Heart left ventricle (tissue), 16 donors: Measurements from ENCODE around the gene ACADVL. TPM values are rescaled to one million over a fixed set of nuclear protein-coding genes. Genes with fewer than 3 reads are reported as not detected.
A peak's percentile ranks its signal among the peaks of the same experiment; 100 is the strongest.
"Not testable (repeated sequence)": the region's sequence is repeated elsewhere in the genome, so short reads cannot be mapped to it uniquely, and the experiment has no call there.

Experiments
- ATAC-seq, 4 donors: fragments of 200-7000 bp; cut with Tn5 transposase; one replicate each; pipeline ENCODE4 v1.9.1; 2020 to 2022; ENCODE audit warnings: moderate library complexity in 4 of 4, mild to moderate bottlenecking in 3 of 4, moderate number of reproducible peaks in 1 of 4
- DNase-seq, 5 donors: peaks; one replicate each; pipeline ENCODE4 v3.0.0-alpha.2; 2020
- H3K27ac ChIP-seq, 12 donors: fragments of 200-600 bp; sonication (generic) in 4 of 12; one replicate each; pipeline versions ENCODE4 v1.5.0 to v1.8.0; 2016 to 2022; ENCODE audit warnings: mild to moderate bottlenecking in 2 of 12
- H3K27me3 ChIP-seq, 9 donors: fragments of 200-600 bp; sonication (generic) in 2 of 9; one replicate each; pipeline versions ENCODE4 v1.5.1 to v1.8.0; 2016 to 2022; ENCODE audit warnings: mild to moderate bottlenecking in 3 of 9
- H3K36me3 ChIP-seq, 9 donors: fragments of 200-600 bp; sonication (generic) in 2 of 9; one replicate each; pipeline versions ENCODE4 v1.5.0 to v1.8.0; 2018 to 2022; ENCODE audit warnings: mild to moderate bottlenecking in 2 of 9
- H3K4me1 ChIP-seq, 12 donors: fragments of 200-600 bp; sonication (generic) in 4 of 12; one replicate each; pipeline versions ENCODE4 v1.5.0 to v1.8.0; 2016 to 2022; ENCODE audit warnings: mild to moderate bottlenecking in 3 of 12
- H3K4me3 ChIP-seq, 12 donors: fragments of 200-600 bp; sonication (generic) in 4 of 12; one replicate each; pipeline versions ENCODE4 v1.5.0 to v1.8.0; 2017 to 2022; ENCODE audit warnings: mild to moderate bottlenecking in 9 of 12, moderate library complexity in 4 of 12
- H3K9me3 ChIP-seq, 12 donors: fragments of 200-600 bp; sonication (generic) in 4 of 12; one replicate each; pipeline versions ENCODE4 v1.5.0 to v1.8.0; 2016 to 2022; ENCODE audit warnings: mild to moderate bottlenecking in 1 of 12
- CTCF ChIP-seq, 12 donors: fragments of 200-600 bp; sonication (generic) in 4 of 12; IDR thresholded peaks; one replicate each; pipeline versions ENCODE4 v1.5.0 to v1.8.0; 2018 to 2022; ENCODE audit warnings: antibody characterized with exemption in 12 of 12, mild to moderate bottlenecking in 5 of 12
- POLR2A ChIP-seq, 2 donors: fragments of 450-650 bp; IDR thresholded peaks; one replicate each; pipeline ENCODE4 v1.6.1; 2017; ENCODE audit warnings: antibody characterized with exemption in 2 of 2, mild to moderate bottlenecking in 2 of 2, moderate library complexity in 2 of 2
- WGBS, 4 donors: extraction: QIAGEN DNeasy Blood & Tissue Kit in 2 of 4; methylation state at CpG; one replicate each; pipeline versions ENCODE4 v1.1.5 to v1.1.7; 2013 to 2018; 5-methylcytosine and 5-hydroxymethylcytosine counted together
- intact Hi-C, 10 donors: fragments of 100-400 bp; cut with DNase I; formaldehyde crosslinking; loops; one replicate each; pipeline versions ENCODE4 v1.11.1 to v1.14.2; 2022
- polyA plus RNA-seq, 2 donors: library from polyadenylated mRNA; stranded (reverse); fragments of 200-250 nt; gene quantifications; one replicate each; pipeline ENCODE4 v1.2.3, GENCODE V29; 2013
- total RNA-seq, 9 donors: library from RNA; depleted of rRNA in 2 of 9; stranded (reverse); fragments of >200 nt in 2 of 9; fragmentation: NEBNext Ultra II Directional in 3 of 9; extraction: Animal tissue kit (Norgen Biotek cat#: 25700) in 3 of 9; gene quantifications; one replicate each; pipeline versions ENCODE4 v1.1.0 to v1.2.4, GENCODE V29; 2016 to 2023
- donor health status: ischemic (EF 13 %, LVEDD 7.1; RV severe dilation, severe dysfunction).
- donor health status: healthy with polysubstance abuse.
- donor health status: DM: no; HTN: yes; CAD: no.
- donor health status: DM: no; HTN: no; CAD: no.
- donor health status: ischemic (EF 25% LVEDD 6.9; RV normal size, moderate dysfunction).
- donor health status: ischemic (EF 25% LVEDD 5.7; RV mildly dilated, moderate dysfunction).
- donor health status: healthy.
- donor health status: DM: yes; HTN: yes; CAD: no.
- donor health status: ischemic (EF 35%, LVEDD 5.7; RV mildly dilated, moderate dysfunction).
- donor health status: nonischemic (EF 11% LVEDD 7.7; RV severe dilation, severe dysfunction).
- donor health status: DM: yes; HTN: yes; CAD: no.
- donor health status: PGD.
- donor health status: ischemic (EF 29% LVEDD 5.4; RV normal size, mild dysfunction).
- donor health status: nonischemic (EF 23%, LVEDD 6.1; RV moderate dilation, normal function).

Gene ACADVL
- total and polyA plus RNA-seq, 11 donors = 601 to 2,758 (median 1,385) TPM

DNA sequence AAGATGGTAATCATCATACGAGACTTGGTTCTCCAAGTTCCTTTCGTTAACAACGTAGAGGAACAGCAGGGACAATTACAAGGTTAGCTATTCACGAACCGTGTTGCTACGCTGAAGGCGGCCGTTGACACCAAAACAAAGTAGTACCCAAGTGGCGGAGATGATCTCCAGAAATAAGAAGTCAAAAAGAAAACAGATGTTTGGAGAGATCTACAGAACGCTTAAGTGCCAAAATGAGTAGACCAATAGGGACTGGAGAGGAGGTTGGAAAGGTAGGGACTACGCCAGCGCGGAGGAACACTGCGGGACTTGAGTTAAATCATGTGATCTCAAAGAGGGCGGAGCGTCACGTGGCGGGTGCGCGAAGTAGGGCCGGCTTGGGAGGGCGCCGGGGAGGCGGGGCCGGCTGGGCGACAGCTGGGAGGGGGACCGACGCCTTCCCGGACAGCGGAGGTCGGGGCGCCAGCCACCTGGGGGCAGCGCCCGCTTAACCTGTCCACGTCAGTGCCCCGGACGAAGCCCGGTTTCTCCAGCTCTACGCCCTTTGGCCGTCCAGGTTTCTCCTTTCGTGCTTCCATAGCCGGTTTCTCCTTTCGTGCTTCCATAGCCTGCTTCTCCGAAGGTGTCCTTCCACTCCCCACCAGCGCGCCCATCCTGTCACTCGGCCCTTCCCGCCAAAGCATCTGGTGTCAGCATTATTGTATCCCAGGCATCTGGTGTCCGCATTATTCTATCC lies 23.1 kb downstream of the ACADVL start:
- ATAC-seq (peak; percentile 45 to 62 (median 57)), DNase-seq (peak; percentile 97 to 98 (median 97))
- intact Hi-C loops = loop anchor here in 3 of 10 donors (1.0 to 10.0 kb wide), 3 partner anchors 241 to 602 kb away; partner anchors contain the start of genes CD68 (in 1 of the 3) and POLR2A (in 1 of the 3)
- TF ChIP-seq CTCF (IDR thresholded peaks at IDR 0.05) (peak in 3 of 12 donors; percentile 23 to 29 (median 28)), POLR2A (IDR thresholded peaks at IDR 0.05) (peak in 1 of 2 donors; percentile 67)
- peak overlapping the region; percentile 53 to 95 (median 84) for H3K4me3 ChIP-seq
- peaks cover 0 to 52% (median 46%) of the 10 kb centered on the region in 9 donors for H3K36me3 ChIP-seq
- H3K4me1 ChIP-seq = peaks cover 5 to 32% (median 27%) of the 10 kb centered on the region in 12 donors
- WGBS, 4 donors = 0 to 2% (median 1%) methylated on average over 41 to 49 of the region's 49 CpGs
- H3K9me3 ChIP-seq = no peaks in the 10 kb centered on the region
- no peaks in the 10 kb centered on the region for H3K27me3 ChIP-seq
- H3K27ac ChIP-seq = peak overlapping the region; percentile 91 to 99 (median 97)

DNA sequence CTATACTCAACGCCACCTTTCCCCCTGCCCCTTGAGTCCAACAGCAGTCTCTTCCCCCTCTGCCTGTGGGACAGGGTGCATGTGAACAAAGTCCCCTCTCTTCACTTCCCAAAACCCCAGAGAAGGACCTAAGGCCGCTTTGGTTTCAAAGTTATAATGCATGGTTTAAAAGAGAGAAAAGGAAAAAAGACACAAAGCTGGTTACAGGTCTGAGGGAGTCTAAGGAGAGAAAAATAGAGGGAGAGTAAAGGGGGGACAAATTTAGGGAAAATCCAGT lies 23.7 kb downstream of the ACADVL start:
- no peaks in the 10 kb centered on the region for H3K9me3 ChIP-seq
- H3K27me3 ChIP-seq = no peaks in the 10 kb centered on the region
- peaks cover 0 to 52% (median 46%) of the 10 kb centered on the region in 9 donors for H3K36me3 ChIP-seq
- no peak for ATAC-seq
- no peak for TF ChIP-seq CTCF (IDR thresholded peaks at IDR 0.05)
- TF ChIP-seq POLR2A (IDR thresholded peaks at IDR 0.05) = no peak
- WGBS, 4 donors = 17 to 38% (median 28%) methylated on average over 2 of the region's 2 CpGs
- peak overlapping the region; percentile 53 to 95 (median 84) for H3K4me3 ChIP-seq
- peak overlapping the region; percentile 91 to 99 (median 97) for H3K27ac ChIP-seq
- intact Hi-C loops = loop anchor here in 2 of 10 donors (10.0 kb wide), 2 partner anchors 331 to 601 kb away; partner anchors contain the start of gene CD68 (in 1 of the 2)
- no peak for DNase-seq
- H3K4me1 ChIP-seq = peaks cover 5 to 37% (median 28%) of the 10 kb centered on the region in 12 donors

DNA sequence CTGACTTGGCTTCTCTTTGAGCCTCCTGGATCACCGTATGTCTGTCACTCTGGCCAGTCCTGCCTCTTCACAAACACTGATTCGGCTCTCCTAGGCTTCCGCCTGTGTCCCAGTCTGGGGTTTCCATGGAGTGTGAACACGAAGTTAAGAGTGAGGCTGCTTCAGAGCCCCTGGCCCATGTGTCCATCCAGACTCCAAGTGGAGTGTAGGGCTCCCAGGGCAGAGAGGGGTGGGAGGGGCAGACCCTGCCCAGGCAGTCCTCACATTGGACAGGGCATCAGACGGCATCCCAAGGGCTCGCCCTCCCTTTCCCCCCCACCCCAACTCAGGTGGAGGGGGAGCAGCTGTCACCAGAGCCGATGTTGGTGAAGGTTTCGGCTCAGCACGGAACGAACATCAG lies 24.1 kb downstream of the ACADVL start:
- peak overlapping the region in 10 of 12 donors; percentile 91 to 99 (median 97) for H3K27ac ChIP-seq
- H3K9me3 ChIP-seq, H3K27me3 ChIP-seq, ATAC-seq: not testable (repeated sequence)
- peak in 1 of 5 donors; percentile 22 for DNase-seq
- H3K4me3 ChIP-seq = peak overlapping the region in 3 of 12 donors; percentile 79 to 92 (median 83)
- H3K36me3 ChIP-seq = peaks cover 0 to 52% (median 46%) of the 10 kb centered on the region in 9 donors
- intact Hi-C loops = loop anchor here in 2 of 10 donors (10.0 kb wide), 2 partner anchors 331 to 601 kb away; partner anchors contain the start of gene CD68 (in 1 of the 2)
- WGBS, 4 donors = 70 to 82% (median 77%) methylated on average over 10 of the region's 10 CpGs
- peaks cover 5 to 41% (median 32%) of the 10 kb centered on the region in 12 donors for H3K4me1 ChIP-seq

GRCh38 chr17:7246779-7247178 lies 27.0 kb downstream of the ACADVL start:
- ATAC-seq = no peak
- intact Hi-C loops = loop anchor here in 2 of 10 donors (5.0 to 10.0 kb wide), 3 partner anchors 34 to 598 kb away; partner anchors contain the start of gene CD68 (in 1 of the 2)
- peaks cover 0 to 36% (median 32%) of the 10 kb centered on the region in 9 donors for H3K36me3 ChIP-seq
- TF ChIP-seq POLR2A (IDR thresholded peaks at IDR 0.05) (no peak), CTCF (IDR thresholded peaks at IDR 0.05) (no peak)
- no peak overlapping the region for H3K4me3 ChIP-seq
- peak in 1 of 5 donors; percentile 23 for DNase-seq
- 88 to 93% (median 91%) methylated on average over 5 of the region's 5 CpGs for WGBS, 4 donors
- H3K9me3 ChIP-seq = no peaks in the 10 kb centered on the region
- peaks cover 8 to 43% (median 32%) of the 10 kb centered on the region in 12 donors for H3K4me1 ChIP-seq
- no peak overlapping the region for H3K27ac ChIP-seq
- no peaks in the 10 kb centered on the region for H3K27me3 ChIP-seq
